NCI-H2107 treated with DMSO at 0.1 percent for 48 hours (cell line): Measurements from ENCODE around the gene COA4.
A peak's percentile ranks its signal among the peaks of the same experiment; 100 is the strongest.

ENCODE experiments used
- DNase-seq: peaks from one replicate; lab custom pipeline; 2025; ENCODE audit not compliant: unreplicated experiment; lab: John Stamatoyannopoulos, UW

COA4 gene

GRCh38 chr11:73866586-73866996 is 10.1 kb downstream of the COA4 start:
- DNase-seq, result no peak

GRCh38 chr11:73866095-73866579 is 10.5 kb downstream of the COA4 start:
- DNase-seq, result no peak

- DNase-seq, result no peak
Observed at GRCh38 chr11:73862986-73863385, 13.7 kb downstream of the COA4 start.

- no peak for DNase-seq
Observed at GRCh38 chr11:73860202-73860601, 16.4 kb downstream of the COA4 start.

- DNase-seq, result no peak
Observed at GRCh38 chr11:73859671-73860070, 17.0 kb downstream of the COA4 start.

GRCh38 chr11:73856031-73856567 is 20.5 kb downstream of the COA4 start:
- peak; percentile 59 for DNase-seq

- no peak for DNase-seq
Observed at GRCh38 chr11:73854680-73855079, 22.0 kb downstream of the COA4 start.

GRCh38 chr11:73852049-73852448 is 24.6 kb downstream of the COA4 start:
- no peak for DNase-seq

GRCh38 chr11:73851046-73851764 is 25.4 kb downstream of the COA4 start:
- DNase-seq, result no peak

- DNase-seq, result no peak
Observed at GRCh38 chr11:73839123-73839457, 37.6 kb downstream of the COA4 start.

GRCh38 chr11:73838443-73839122 is 38.1 kb downstream of the COA4 start:
- DNase-seq, result peak; percentile 5

- DNase-seq, result no peak
Observed at GRCh38 chr11:73833067-73833466, 43.6 kb downstream of the COA4 start.

GRCh38 chr11:73830261-73830660 is 46.4 kb downstream of the COA4 start:
- DNase-seq, result no peak
